ENCODE measurements around the gene RALGPS1.

- TF ChIP-seq EZH2 (IDR thresholded peaks at IDR 0.05; ENCODE audit: low read depth, low read length, severe bottlenecking) (no peak), ATF2 (IDR thresholded peaks at IDR 0.05; ENCODE audit: low read length) (no peak), CTCF (IDR thresholded peaks at IDR 0.05; ENCODE audit: control extremely low read depth in 1 of 3, insufficient read depth in 1 of 3, low read depth in 1 of 3, low read length in 3 of 3) (no peak), JUND (IDR thresholded peaks at IDR 0.05; ENCODE audit: low read length) (no peak), NANOG (IDR thresholded peaks at IDR 0.05; ENCODE audit: insufficient read depth, low read depth, low read length, poor library complexity, severe bottlenecking) (no peak), MAFK (IDR thresholded peaks at IDR 0.05; ENCODE audit: low read depth, low read length) (no peak), SP1 (IDR thresholded peaks at IDR 0.05; ENCODE audit: low read depth, low read length) (no peak), YY1 (IDR thresholded peaks at IDR 0.05; ENCODE audit: low read depth, low read length) (no peak), USF2 (IDR thresholded peaks at IDR 0.05; ENCODE audit: low read length) (no peak), FOSL1 (IDR thresholded peaks at IDR 0.05; ENCODE audit: insufficient read depth, low read depth, low read length) (no peak), KDM5A (IDR thresholded peaks at IDR 0.05; ENCODE audit: low read length) (no peak), POLR2AphosphoS5 (IDR thresholded peaks at IDR 0.05; ENCODE audit: low read depth, low read length) (no peak), POLR2A (IDR thresholded peaks at IDR 0.05; ENCODE audit: control extremely low read depth in 1 of 2, low read depth in 2 of 2, low read length in 2 of 2) (no peak)
Observed at GRCh38 chr9:127174386-127175318, 260.1 kb downstream of the RALGPS1 start.

Data from H1 (cell line).